Spinal cord (tissue), 10 donors: ENCODE results near the gene RIMS4. TPM values are rescaled to one million over a fixed set of nuclear protein-coding genes. Genes with fewer than 3 reads are reported as not detected.

ENCODE experiments used
- DNase-seq, 6 donors: peaks; one replicate each; pipeline versions ENCODE4 v3.0.0 to v3.0.0-alpha.2; 2013 to 2015; ENCODE audit warnings: low spot score in 6 of 6, low read depth in 4 of 6
- H3K27ac ChIP-seq: one replicate; pipeline ENCODE4 v1.5.1; 2013; ENCODE audit warnings: low read depth, low read length, control low read depth
- H3K27me3 ChIP-seq: one replicate; pipeline ENCODE4 v1.6.1; 2013; ENCODE audit warnings: low read length; ENCODE audit not compliant: control insufficient read depth, insufficient read depth
- H3K36me3 ChIP-seq: one replicate; pipeline ENCODE4 v1.6.1; 2013; ENCODE audit warnings: low read length; ENCODE audit not compliant: control insufficient read depth, insufficient read depth
- H3K4me1 ChIP-seq: one replicate; pipeline ENCODE4 v1.6.1; 2013; ENCODE audit warnings: low read length; ENCODE audit not compliant: control insufficient read depth, insufficient read depth
- H3K4me3 ChIP-seq: one replicate; pipeline ENCODE4 v1.5.1; 2013; ENCODE audit warnings: low read depth, low read length, control low read depth
- H3K9me3 ChIP-seq: one replicate; pipeline ENCODE4 v1.6.1; 2013; ENCODE audit warnings: low read length; ENCODE audit not compliant: control insufficient read depth, insufficient read depth
- WGBS: methylation state at CpG from one replicate; pipeline ENCODE4 v1.1.5; 2013; ENCODE audit warnings: missing lambda C conversion rate; ENCODE audit not compliant: insufficient coverage; 5-methylcytosine and 5-hydroxymethylcytosine counted together
- polyA plus RNA-seq, 2 donors: library from polyadenylated mRNA; unstranded; fragments of 120-200 nt; gene quantifications; one replicate each; pipeline ENCODE4 v1.2.1, GENCODE V29; 2013; ENCODE audit not compliant: insufficient read length in 2 of 2
- total RNA-seq, 2 donors: library from RNA; depleted of rRNA in 1 of 2; stranded (reverse); fragments of 120-200 nt in 1 of 2; fragments of >200 nt in 1 of 2; gene quantifications; one replicate each; pipeline versions ENCODE4 v1.2.3 to v1.2.4, GENCODE V29; 2013 to 2014
- donor health status: healthy.

The RIMS4 gene
- total and polyA plus RNA-seq, 4 donors = 12.4 to 51.2 (median 37.7) TPM

GRCh38 chr20:44817143-44817910, 7.0 kb upstream of the RIMS4 start:
- no peaks in the 10 kb centered on the region for H3K36me3 ChIP-seq
- no peaks in the 10 kb centered on the region for H3K4me1 ChIP-seq
- H3K4me3 ChIP-seq = no peak overlapping the region
- H3K9me3 ChIP-seq = no peaks in the 10 kb centered on the region
- H3K27ac ChIP-seq = no peak overlapping the region
- H3K27me3 ChIP-seq = no peaks in the 10 kb centered on the region
- DNase-seq = no peak
- 93% methylated on average over 2 of the region's 6 CpGs for WGBS

DNA sequence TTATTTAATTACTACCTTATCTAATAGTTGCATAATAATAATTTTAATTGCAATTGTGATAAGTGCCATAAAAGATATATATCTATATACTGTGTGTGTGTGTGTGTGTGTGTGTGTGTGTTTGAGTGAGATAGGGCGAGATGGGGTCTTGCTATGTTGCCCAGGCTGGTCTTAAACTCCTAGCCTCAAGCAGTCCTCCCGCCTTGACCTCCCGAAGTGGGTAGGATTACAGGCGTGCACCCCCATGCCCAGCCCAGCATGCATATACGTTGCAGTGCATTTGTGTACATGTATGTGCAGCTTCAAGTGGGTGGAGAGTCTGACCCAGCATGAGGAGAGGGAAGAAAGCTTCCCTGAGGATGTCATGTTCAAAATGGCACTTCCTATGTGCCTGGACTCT, 4.6 kb upstream of the RIMS4 start:
- Histone ChIP-seq H3K27ac (no peak overlapping the region), H3K27me3 (peaks cover 8% of the 10 kb centered on the region), H3K4me1 (peaks cover 11% of the 10 kb centered on the region), H3K4me3 (no peak overlapping the region), H3K9me3 (no peaks in the 10 kb centered on the region), H3K36me3 (no peaks in the 10 kb centered on the region)
- WGBS = 94% methylated on average over 3 of the region's 5 CpGs
- DNase-seq = no peak

GRCh38 chr20:44811150-44811685, 872 bp upstream of the RIMS4 start:
- no peak overlapping the region for H3K27ac ChIP-seq
- no peaks in the 10 kb centered on the region for H3K9me3 ChIP-seq
- peak overlapping the region; percentile 35 for H3K4me3 ChIP-seq
- peaks cover 33% of the 10 kb centered on the region for H3K4me1 ChIP-seq
- DNase-seq = peak in 1 of 6 donors; percentile 13
- WGBS = 80% methylated on average over 15 of the region's 15 CpGs
- H3K27me3 ChIP-seq = peaks cover 21% of the 10 kb centered on the region
- H3K36me3 ChIP-seq = no peaks in the 10 kb centered on the region

GRCh38 chr20:44810061-44810390, 320 bp downstream of the RIMS4 start:
- Histone ChIP-seq H3K27me3 (peaks cover 21% of the 10 kb centered on the region), H3K36me3 (no peaks in the 10 kb centered on the region), H3K27ac (no peak overlapping the region), H3K9me3 (no peaks in the 10 kb centered on the region), H3K4me3 (peak overlapping the region; percentile 22), H3K4me1 (peaks cover 45% of the 10 kb centered on the region)
- WGBS = under 1% methylated on average over 44 of the region's 49 CpGs
- DNase-seq = no peak

GRCh38 chr20:44809380-44810060, 826 bp downstream of the RIMS4 start:
- Histone ChIP-seq H3K4me3 (peak overlapping the region; percentile 22), H3K27me3 (peaks cover 21% of the 10 kb centered on the region), H3K27ac (no peak overlapping the region), H3K36me3 (peaks cover 1% of the 10 kb centered on the region), H3K9me3 (no peaks in the 10 kb centered on the region), H3K4me1 (peaks cover 46% of the 10 kb centered on the region)
- WGBS = 9% methylated on average over 27 of the region's 34 CpGs
- DNase-seq = peak in 1 of 6 donors; percentile 18

DNA sequence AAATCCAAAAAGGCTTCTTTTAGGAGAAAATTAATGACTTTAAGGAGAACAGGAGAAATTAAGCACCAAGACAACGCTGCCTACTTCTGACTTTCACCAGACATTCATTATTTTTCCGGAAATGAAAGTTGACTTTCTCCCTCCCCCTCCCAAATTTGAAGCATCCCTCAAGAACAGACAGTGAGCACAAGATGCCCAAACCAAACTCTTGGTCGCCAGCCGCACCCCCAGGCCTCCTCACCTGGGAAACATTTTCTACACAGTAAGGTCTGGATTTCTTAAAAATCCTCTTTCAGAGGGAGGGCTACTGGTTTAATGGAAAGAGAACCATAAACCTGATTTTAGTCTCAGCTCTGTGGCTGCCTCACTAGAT, 2.7 kb downstream of the RIMS4 start:
- 76% methylated on average over 4 of the region's 4 CpGs for WGBS
- Histone ChIP-seq H3K27me3 (peaks cover 21% of the 10 kb centered on the region), H3K9me3 (no peaks in the 10 kb centered on the region)

DNA sequence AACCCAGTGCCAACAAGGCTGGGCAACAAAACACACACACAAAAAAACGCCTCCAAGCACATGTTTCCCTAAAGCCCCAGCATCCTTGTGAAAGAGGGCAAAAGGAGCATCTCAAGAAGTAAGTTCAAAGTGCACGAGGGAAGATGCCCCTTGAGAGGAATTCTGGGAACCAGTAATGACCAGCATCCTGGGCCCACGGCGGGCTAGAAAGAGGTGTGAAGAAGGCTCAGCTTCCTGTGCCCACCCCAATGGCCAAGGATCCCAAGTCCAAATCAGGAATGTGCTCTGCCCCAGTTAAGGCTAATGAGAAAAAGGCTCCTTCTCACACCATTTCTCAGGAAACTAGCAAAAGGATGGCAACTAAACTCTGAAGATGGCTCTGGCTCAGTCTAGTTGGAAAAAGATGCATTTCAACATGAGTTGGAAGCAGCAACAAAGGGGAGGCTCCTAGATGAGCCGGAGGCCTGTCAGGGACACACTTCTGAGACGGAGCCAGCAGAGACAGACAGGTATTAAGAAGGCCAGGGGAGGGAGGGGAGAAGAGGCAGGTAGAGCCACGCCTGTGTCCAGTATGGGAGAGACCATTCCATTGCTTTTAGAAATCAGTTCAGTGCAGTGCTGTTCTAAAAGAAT, 3.2 kb downstream of the RIMS4 start:
- no peak overlapping the region for H3K4me3 ChIP-seq
- peaks cover 21% of the 10 kb centered on the region for H3K27me3 ChIP-seq
- H3K4me1 ChIP-seq = peaks cover 54% of the 10 kb centered on the region
- no peak for DNase-seq
- WGBS = 66% methylated on average over 7 of the region's 7 CpGs
- H3K27ac ChIP-seq = peak overlapping the region; percentile 64
- peaks cover 3% of the 10 kb centered on the region for H3K36me3 ChIP-seq
- H3K9me3 ChIP-seq = no peaks in the 10 kb centered on the region

More for the DNA sequence above, 2.7 kb downstream of the RIMS4 start:
- H3K36me3 ChIP-seq = peaks cover 3% of the 10 kb centered on the region
- no peak overlapping the region for H3K4me3 ChIP-seq
- DNase-seq = no peak
- peaks cover 54% of the 10 kb centered on the region for H3K4me1 ChIP-seq
- H3K27ac ChIP-seq = no peak overlapping the region

GRCh38 chr20:44805979-44806620, 4.2 kb downstream of the RIMS4 start:
- peak; percentile 69 to 98 (median 83) for DNase-seq
- 3% methylated on average over 8 of the region's 9 CpGs for WGBS
- Histone ChIP-seq H3K4me1 (peaks cover 49% of the 10 kb centered on the region), H3K4me3 (no peak overlapping the region), H3K27ac (peak overlapping the region; percentile 64), H3K9me3 (no peaks in the 10 kb centered on the region), H3K36me3 (peaks cover 3% of the 10 kb centered on the region), H3K27me3 (peaks cover 15% of the 10 kb centered on the region)

- WGBS = 0% methylated on average over 1 of the region's 9 CpGs
- DNase-seq = peak in 2 of 6 donors; percentile 28 to 36
- Histone ChIP-seq H3K4me1 (peaks cover 43% of the 10 kb centered on the region), H3K36me3 (peaks cover 3% of the 10 kb centered on the region), H3K9me3 (no peaks in the 10 kb centered on the region), H3K27ac (peak overlapping the region; percentile 33), H3K27me3 (peaks cover 12% of the 10 kb centered on the region), H3K4me3 (no peak overlapping the region)
These were observed 4.9 kb downstream of the RIMS4 start for GRCh38 chr20:44805335-44805978.
